GM12878 (cell line): Measurements from ENCODE around the gene SYTL1. TPM values are rescaled to one million over a fixed set of nuclear protein-coding genes. Genes with fewer than 3 reads are reported as not detected.
A peak's percentile ranks its signal among the peaks of the same experiment; 100 is the strongest.

Experiments
- ATAC-seq: fragments of 200-7000 bp; cut with Tn5 transposase; 3 replicates; pipeline ENCODE4 v1.9.1; 2020; ENCODE audit warnings: mild to moderate bottlenecking, moderate library complexity
- BruUV-seq: library from RNA; stranded (reverse); fragments of 400-500 nt; replicated peaks from 2 replicates; lab custom pipeline; 2021; lab: Mats Ljungman, UMichigan
- CTCF ChIA-PET: fragments of 300-600 bp; sonication (Branson Sonifier 250); formaldehyde crosslinking; extraction: SDS; loops from one replicate; lab custom pipeline; 2021; ENCODE audit warnings: inconsistent platforms; lab: Yijun Ruan, JAX
- POLR2A ChIA-PET: fragments of 350-600 bp; formaldehyde crosslinking; extraction: SDS; loops from one replicate; lab custom pipeline; 2021; ENCODE audit warnings: inconsistent platforms; lab: Charles Lee
- RAD21 ChIA-PET: fragments of 300-600 bp; sonication (Branson Sonifier 250); formaldehyde crosslinking; loops from one replicate; lab custom pipeline; 2023; ENCODE audit warnings: antibody characterized with exemption; ENCODE audit not compliant: unreplicated experiment; lab: Charles Lee
- SMC1A ChIA-PET: fragments of 300-600 bp; sonication (Branson Sonifier 250); formaldehyde crosslinking; loops from one replicate; lab custom pipeline; 2023; ENCODE audit not compliant: unreplicated experiment, uncharacterized antibody; lab: Charles Lee
- DNase-seq: peaks from one replicate; pipeline ENCODE4 v3.0.0-alpha.2; 2011; ENCODE audit warnings: low read depth, low spot score
- FAIRE-seq: peaks from 3 replicates; lab custom pipeline; 2011; peaks lifted over from hg19 to GRCh38; lab: Jason Lieb, UNC
- H2AFZ ChIP-seq: 2 replicates; pipeline ENCODE4 v1.6.0; 2011; ENCODE audit warnings: low read depth, low read length, control low read depth; ENCODE audit not compliant: control insufficient read depth
- H3K27ac ChIP-seq: 2 replicates; pipeline ENCODE4 v1.5.1; 2011; ENCODE audit warnings: control low read depth; ENCODE audit not compliant: control insufficient read depth, insufficient read depth
- H3K27me3 ChIP-seq, 2 experiments: replicated peaks in 1 of 2; 2 replicates each; pipeline versions ENCODE4 v1.6.0 to v1.6.1; 2011; ENCODE audit warnings: low read length in 1 of 2; ENCODE audit not compliant: control insufficient read depth in 2 of 2, insufficient read depth in 2 of 2
- H3K36me3 ChIP-seq, 2 experiments: 2 replicates each; pipeline ENCODE4 v1.5.1; 2011; ENCODE audit warnings: low read length in 1 of 2; ENCODE audit not compliant: control insufficient read depth in 2 of 2, insufficient read depth in 2 of 2
- H3K4me1 ChIP-seq: 2 replicates; pipeline ENCODE4 v1.6.1; 2011; ENCODE audit warnings: mild to moderate bottlenecking, low read length, moderate library complexity, mixed read lengths; ENCODE audit not compliant: control insufficient read depth, insufficient read depth
- H3K4me2 ChIP-seq: 2 replicates; pipeline ENCODE4 v1.6.0; 2011; ENCODE audit warnings: control low read depth; ENCODE audit not compliant: control insufficient read depth, insufficient read depth
- H3K4me3 ChIP-seq: fragments of 200-600 bp; sonication (generic); 2 replicates; pipeline ENCODE4 v1.5.1; 2016
- H3K79me2 ChIP-seq: 2 replicates; pipeline ENCODE4 v1.6.0; 2011; ENCODE audit warnings: low read length; ENCODE audit not compliant: control insufficient read depth, insufficient read depth
- H3K9ac ChIP-seq: 2 replicates; pipeline ENCODE4 v1.8.0; 2011; ENCODE audit warnings: low read length, control low read depth, mixed read lengths; ENCODE audit not compliant: control insufficient read depth, insufficient read depth
- H3K9me3 ChIP-seq: replicated peaks from 3 replicates; pipeline ENCODE4 v1.5.1; 2011; ENCODE audit warnings: mild to moderate bottlenecking, low read length; ENCODE audit not compliant: control insufficient read depth, insufficient read depth
- H4K20me1 ChIP-seq: 2 replicates; pipeline ENCODE4 v1.6.0; 2011; ENCODE audit not compliant: control insufficient read depth, insufficient read depth
- BACH1 ChIP-seq: fragments of 450-650 bp; IDR thresholded peaks from 2 replicates; pipeline ENCODE4 v1.6.1; 2017; ENCODE audit warnings: mild to moderate bottlenecking, borderline replicate concordance
- BCL11A ChIP-seq: IDR thresholded peaks from 2 replicates; pipeline ENCODE4 v1.6.1; 2011; ENCODE audit warnings: low read depth, low read length
- BHLHE40 ChIP-seq, 2 experiments: fragments of 450-650 bp in 1 of 2; IDR thresholded peaks; 2 replicates each; pipeline ENCODE4 v1.6.1; 2011 to 2017; ENCODE audit warnings: low read depth in 2 of 2, borderline replicate concordance in 1 of 2, improper control_type of control experiment in 1 of 2, low read length in 1 of 2, mild to moderate bottlenecking in 1 of 2
- CBX3 ChIP-seq: fragments of 200-600 bp; sonication (generic); IDR thresholded peaks from 2 replicates; pipeline ENCODE4 v1.6.1; 2016; ENCODE audit warnings: low read depth, borderline replicate concordance
- EGR1 ChIP-seq, 2 experiments: IDR thresholded peaks; 1 replicate in 1 of 2; 2 replicates in 1 of 2; pipeline ENCODE4 v1.6.1; 2011 to 2012; ENCODE audit warnings: low read depth in 2 of 2, low read length in 2 of 2, borderline replicate concordance in 1 of 2, mild to moderate bottlenecking in 1 of 2, moderate library complexity in 1 of 2
- MYB ChIP-seq: fragments of 150-350 bp; IDR thresholded peaks from 2 replicates; pipeline ENCODE4 v1.6.1; 2014; ENCODE audit warnings: mild to moderate bottlenecking, low read depth, low read length, borderline replicate concordance
- NR2F1 ChIP-seq: fragments of 450-650 bp; conservative IDR thresholded peaks from 2 replicates; pipeline ENCODE4 v1.6.1; 2017; ENCODE audit warnings: mild to moderate bottlenecking
- NRF1 ChIP-seq: conservative IDR thresholded peaks from 2 replicates; pipeline ENCODE4 v1.6.1; 2011; ENCODE audit warnings: mild to moderate bottlenecking, low read depth, low read length, improper control_type of control experiment
- SMARCA5 ChIP-seq: fragments of 450-650 bp; IDR thresholded peaks from 2 replicates; pipeline ENCODE4 v1.6.1; 2017; ENCODE audit warnings: mild to moderate bottlenecking
- SMC3 ChIP-seq: IDR thresholded peaks from 2 replicates; pipeline ENCODE4 v1.6.1; 2011; ENCODE audit warnings: low read length, improper control_type of control experiment, borderline replicate concordance
- SPI1 ChIP-seq: IDR thresholded peaks from 2 replicates; pipeline ENCODE4 v1.6.1; 2011; ENCODE audit warnings: low read depth, mild to moderate bottlenecking, low read length, moderate library complexity, borderline replicate concordance; ENCODE audit not compliant: insufficient read depth
- ZNF217 ChIP-seq: fragments of 450-650 bp; IDR thresholded peaks from 2 replicates; pipeline ENCODE4 v1.6.1; 2017; ENCODE audit warnings: antibody characterized with exemption, mild to moderate bottlenecking
- ZSCAN29 ChIP-seq: fragments of 450-650 bp; IDR thresholded peaks from 2 replicates; pipeline ENCODE4 v1.6.1; 2017; ENCODE audit warnings: mild to moderate bottlenecking, moderate library complexity
- WGBS: methylation state at CpG from one replicate; pipeline ENCODE4 v1.1.6; 2016; ENCODE audit warnings: low lambda C conversion rate; ENCODE audit not compliant: insufficient replicate concordance, insufficient coverage; ENCODE audit errors: missing lambda C conversion rate; 5-methylcytosine and 5-hydroxymethylcytosine counted together
- in situ Hi-C: fragments of 300-500 bp; cut with MboI; formaldehyde crosslinking; loops from 9 replicates; pipeline ENCODE4 v1.14.3; 2018; ENCODE audit warnings: mixed read lengths
- intact Hi-C: fragments of 100-400 bp; cut with micrococcal nuclease; formaldehyde crosslinking; loops from one replicate; pipeline ENCODE4 v1.14.2; 2022; ENCODE audit not compliant: unreplicated experiment
- polyA plus RNA-seq, 11 experiments: library from polyadenylated mRNA; depleted of rRNA in 4 of 11; unstranded in 6 of 11; stranded (reverse) in 5 of 11; fragments of >200 nt; fragmentation: Nextera tagmentation in 4 of 11; fragmentation: Illumina TruSeq in 1 of 11; extraction: Ambion mirVana in 4 of 11; extraction: Trizol in 1 of 11; gene quantifications; 1 replicate in 1 of 11; 2 replicates in 10 of 11; pipeline versions ENCODE4 v1.2.1 to v1.2.3, GENCODE V29; 2011 to 2016; ENCODE audit warnings: inconsistent platforms in 2 of 11, missing spikeins in 2 of 11, low read depth in 1 of 11
- total RNA-seq, 4 experiments: library from RNA; depleted of rRNA in 3 of 4; stranded (reverse); fragments of >200 nt in 3 of 4; fragmentation: Illumina TruSeq in 1 of 4; extraction: Trizol in 1 of 4; gene quantifications; 2 replicates each; pipeline versions ENCODE4 v1.2.1 to v1.2.3, GENCODE V29; 2013 to 2021
- TF ChIP-seq, protein P1 (sequence below), 3 experiments: IDR thresholded peaks in 2 of 3; conservative IDR thresholded peaks in 1 of 3; 2 replicates each; pipeline ENCODE4 v1.5.1; 2011; ENCODE audit warnings: low read depth in 3 of 3, low read length in 3 of 3, mild to moderate bottlenecking in 3 of 3, control low read depth in 2 of 3, moderate library complexity in 2 of 3, inconsistent platforms in 1 of 3, mixed read lengths in 1 of 3; ENCODE audit not compliant: control insufficient read depth in 2 of 3, insufficient read depth in 1 of 3; ENCODE audit errors: extremely low read depth in 1 of 3
- TF ChIP-seq, protein P2 (sequence below): fragments of 450-650 bp; conservative IDR thresholded peaks from 2 replicates; pipeline ENCODE4 v1.6.1; 2017; ENCODE audit warnings: mild to moderate bottlenecking, moderate library complexity
- TF ChIP-seq, protein P3 (sequence below): fragments of 450-650 bp; IDR thresholded peaks from 2 replicates; pipeline ENCODE4 v1.6.1; 2017; ENCODE audit warnings: low read depth, mild to moderate bottlenecking, moderate library complexity

Gene SYTL1
- total and polyA plus RNA-seq, 10 of the 15 experiments (the other 5 are each of a cell fraction or from before 2014, with no cell fraction given), result 0.72 to 45.6 (median 14.8) TPM

DNA sequence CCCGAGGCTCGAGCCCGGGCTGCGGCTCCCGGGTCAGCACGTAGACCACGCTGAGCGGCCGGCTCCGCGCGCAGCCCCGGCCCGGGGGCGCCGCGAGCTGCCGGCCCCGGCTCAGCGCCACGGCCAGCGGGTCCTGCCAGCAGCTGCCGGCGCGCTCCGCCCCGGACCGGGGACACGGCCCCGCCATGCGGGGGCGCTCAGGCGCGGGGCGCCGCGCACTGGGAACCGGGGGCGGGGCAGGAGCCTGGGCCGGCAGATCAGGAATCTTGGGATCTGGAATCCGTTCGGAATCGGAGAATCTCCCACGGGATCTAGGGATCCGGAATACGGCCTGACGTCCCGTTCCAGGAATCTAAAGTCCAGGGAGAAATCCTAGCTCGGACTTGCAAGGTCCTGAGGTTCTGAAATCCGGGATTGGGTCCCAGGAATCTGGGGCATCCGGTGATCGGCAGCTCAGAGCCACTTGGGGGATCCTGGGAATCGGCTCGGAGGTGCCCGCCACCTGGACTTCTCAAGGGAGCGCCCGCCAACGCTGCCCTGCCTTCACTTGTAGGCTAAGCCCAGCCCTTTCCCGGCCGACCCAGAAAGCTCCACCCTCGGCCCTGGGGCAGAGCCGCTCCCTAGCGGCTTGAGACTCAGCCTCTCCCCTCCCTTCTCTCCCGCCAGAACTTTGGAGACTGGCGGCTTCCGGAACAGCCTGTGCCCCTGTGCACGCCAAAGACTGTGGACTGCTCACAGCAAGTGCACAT is 24.8 kb downstream of the SYTL1 start, which contains the start of gene MAP3K6:
MAP3K6 (minus strand) TSS at position 551 of the 749 bp plus-strand sequence; CDS start at position 187, 364 bp downstream.
- ATAC-seq (peak; percentile 56), DNase-seq (no peak), FAIRE-seq (no peak)
- WGBS, result 1% methylated on average over 65 of the region's 67 CpGs
- ChIA-PET SMC1A (interaction anchor here (0.8 to 3.3 kb wide), 7 partner anchors 9 to 233 kb away, joined by 3 to 27 read pairs (median 3); partner anchors contain the start of gene GPR3), RAD21 (interaction anchor here (1.2 to 2.1 kb wide), 7 partner anchors 9 to 115 kb away, joined by 3 to 16 read pairs (median 5); no protein-coding TSS in a partner anchor), CTCF (interaction anchor here (0.8 to 4.7 kb wide), 17 partner anchors 9 to 240 kb away, joined by 3 to 40 read pairs (median 6); partner anchors contain the start of genes AHDC1, GPR3 and SYTL1), POLR2A (interaction anchor here (0.6 to 1.2 kb wide), 3 partner anchors 23 to 702 kb away, joined by 3 to 8 read pairs (median 4); no protein-coding TSS in a partner anchor)
- in situ Hi-C loops (no loop called here), intact Hi-C loops (loop anchor here (5.0 kb wide), 1 partner anchor 44 kb away; the partner anchor contains the start of gene TMEM222)
- peak within 1 kb of the TSS; percentile 76 for H3K4me3 ChIP-seq
- H3K4me2 ChIP-seq, result peak within 1 kb of the TSS; percentile 88
- no peak within 1 kb of the TSS for H3K27ac ChIP-seq
- no peaks in the 10 kb centered on the region for H3K27me3 ChIP-seq
- no peaks in the 10 kb centered on the region for H3K79me2 ChIP-seq
- no peak within 1 kb of the TSS for H3K9ac ChIP-seq
- no TSS peak for BruUV-seq
- no peaks in the 10 kb centered on the region; the same call in 1 of the 2 replicates for H4K20me1 ChIP-seq
- no peaks in the 10 kb centered on the region for H3K36me3 ChIP-seq
- H3K4me1 ChIP-seq, result peaks cover 15% of the 10 kb centered on the region
- peak within 1 kb of the TSS; percentile 39 for H2AFZ ChIP-seq
- H3K9me3 ChIP-seq, result no peaks in the 10 kb centered on the region
- TF ChIP-seq SMC3 (0 out of 2 replicates have a peak, but pooled peaks have one; percentile 6), SPI1 (no peak), BACH1 (0 out of 2 replicates have a peak, but pooled peaks have one; percentile 26), ZSCAN29 (0 out of 2 replicates have a peak, but pooled peaks have one; percentile 19), BCL11A (no peak), CBX3 (no peak), ZNF217 (peak; percentile 65; the same call in 1 of the 2 replicates), NRF1 (no peak), BHLHE40 (IDR thresholded peaks at IDR 0.05; ENCODE audit: borderline replicate concordance in 1 of 2, low read depth in 2 of 2, low read length in 1 of 2) (peak; percentile 23 to 51; a peak in 1 of 4 replicates), MYB (no peak), SMARCA5 (peak; percentile 81; the same call in 1 of the 2 replicates), EGR1 (IDR thresholded peaks at IDR 0.05; ENCODE audit: borderline replicate concordance in 1 of 2, low read depth in 2 of 2, low read length in 2 of 2) (peak in 1 of 2 experiments; percentile 62; a peak in 2 of 3 replicates), NR2F1 (0 out of 2 replicates have a peak, but pooled peaks have one; percentile 40)
- TF ChIP-seq, protein P1, sequence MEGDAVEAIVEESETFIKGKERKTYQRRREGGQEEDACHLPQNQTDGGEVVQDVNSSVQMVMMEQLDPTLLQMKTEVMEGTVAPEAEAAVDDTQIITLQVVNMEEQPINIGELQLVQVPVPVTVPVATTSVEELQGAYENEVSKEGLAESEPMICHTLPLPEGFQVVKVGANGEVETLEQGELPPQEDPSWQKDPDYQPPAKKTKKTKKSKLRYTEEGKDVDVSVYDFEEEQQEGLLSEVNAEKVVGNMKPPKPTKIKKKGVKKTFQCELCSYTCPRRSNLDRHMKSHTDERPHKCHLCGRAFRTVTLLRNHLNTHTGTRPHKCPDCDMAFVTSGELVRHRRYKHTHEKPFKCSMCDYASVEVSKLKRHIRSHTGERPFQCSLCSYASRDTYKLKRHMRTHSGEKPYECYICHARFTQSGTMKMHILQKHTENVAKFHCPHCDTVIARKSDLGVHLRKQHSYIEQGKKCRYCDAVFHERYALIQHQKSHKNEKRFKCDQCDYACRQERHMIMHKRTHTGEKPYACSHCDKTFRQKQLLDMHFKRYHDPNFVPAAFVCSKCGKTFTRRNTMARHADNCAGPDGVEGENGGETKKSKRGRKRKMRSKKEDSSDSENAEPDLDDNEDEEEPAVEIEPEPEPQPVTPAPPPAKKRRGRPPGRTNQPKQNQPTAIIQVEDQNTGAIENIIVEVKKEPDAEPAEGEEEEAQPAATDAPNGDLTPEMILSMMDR (IDR thresholded peaks at IDR 0.05 in 2 of 3, conservative IDR thresholded peaks at IDR 0.05 in 1 of 3; ENCODE audit: control insufficient read depth in 2 of 3, extremely low read depth in 1 of 3, insufficient read depth in 1 of 3, low read depth in 3 of 3, low read length in 3 of 3), result peak; percentile 32 to 68 (median 50); a peak in 3 of 6 replicates
- TF ChIP-seq, protein P2, sequence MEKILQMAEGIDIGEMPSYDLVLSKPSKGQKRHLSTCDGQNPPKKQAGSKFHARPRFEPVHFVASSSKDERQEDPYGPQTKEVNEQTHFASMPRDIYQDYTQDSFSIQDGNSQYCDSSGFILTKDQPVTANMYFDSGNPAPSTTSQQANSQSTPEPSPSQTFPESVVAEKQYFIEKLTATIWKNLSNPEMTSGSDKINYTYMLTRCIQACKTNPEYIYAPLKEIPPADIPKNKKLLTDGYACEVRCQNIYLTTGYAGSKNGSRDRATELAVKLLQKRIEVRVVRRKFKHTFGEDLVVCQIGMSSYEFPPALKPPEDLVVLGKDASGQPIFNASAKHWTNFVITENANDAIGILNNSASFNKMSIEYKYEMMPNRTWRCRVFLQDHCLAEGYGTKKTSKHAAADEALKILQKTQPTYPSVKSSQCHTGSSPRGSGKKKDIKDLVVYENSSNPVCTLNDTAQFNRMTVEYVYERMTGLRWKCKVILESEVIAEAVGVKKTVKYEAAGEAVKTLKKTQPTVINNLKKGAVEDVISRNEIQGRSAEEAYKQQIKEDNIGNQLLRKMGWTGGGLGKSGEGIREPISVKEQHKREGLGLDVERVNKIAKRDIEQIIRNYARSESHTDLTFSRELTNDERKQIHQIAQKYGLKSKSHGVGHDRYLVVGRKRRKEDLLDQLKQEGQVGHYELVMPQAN, result peak; percentile 46; the same call in 1 of the 2 replicates
- TF ChIP-seq, protein P3, sequence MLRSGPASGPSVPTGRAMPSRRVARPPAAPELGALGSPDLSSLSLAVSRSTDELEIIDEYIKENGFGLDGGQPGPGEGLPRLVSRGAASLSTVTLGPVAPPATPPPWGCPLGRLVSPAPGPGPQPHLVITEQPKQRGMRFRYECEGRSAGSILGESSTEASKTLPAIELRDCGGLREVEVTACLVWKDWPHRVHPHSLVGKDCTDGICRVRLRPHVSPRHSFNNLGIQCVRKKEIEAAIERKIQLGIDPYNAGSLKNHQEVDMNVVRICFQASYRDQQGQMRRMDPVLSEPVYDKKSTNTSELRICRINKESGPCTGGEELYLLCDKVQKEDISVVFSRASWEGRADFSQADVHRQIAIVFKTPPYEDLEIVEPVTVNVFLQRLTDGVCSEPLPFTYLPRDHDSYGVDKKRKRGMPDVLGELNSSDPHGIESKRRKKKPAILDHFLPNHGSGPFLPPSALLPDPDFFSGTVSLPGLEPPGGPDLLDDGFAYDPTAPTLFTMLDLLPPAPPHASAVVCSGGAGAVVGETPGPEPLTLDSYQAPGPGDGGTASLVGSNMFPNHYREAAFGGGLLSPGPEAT, result 0 out of 2 replicates have a peak, but pooled peaks have one; percentile 29
